ENCODE measurements around the gene NAT9.

Gene NAT9

GRCh38 chr17:74779948-74780400, 3.8 kb upstream of the NAT9 start:
- ChIA-PET CTCF (interaction anchor here (0.6 to 14.2 kb wide), 14 partner anchors 10 to 123 kb away, joined by 3 to 154 read pairs (median 8); partner anchors contain the start of genes NHERF1 and RAB37), POLR2A (interaction anchor here (0.8 to 2.2 kb wide), 6 partner anchors 9 to 42 kb away, joined by 3 to 14 read pairs (median 7); partner anchors contain the start of gene NHERF1)
- H3K9me3 ChIP-seq (ENCODE audit: control extremely low read depth in 1 of 5, control insufficient read depth in 4 of 5, insufficient read depth in 2 of 5, low read depth in 1 of 5, low read length in 4 of 5): no peaks in the 10 kb centered on the region
- WGBS (ENCODE audit: insufficient coverage): 25% methylated on average over 10 of the region's 11 CpGs
- H3K27me3 ChIP-seq (replicated peaks in 2 of 5; ENCODE audit: control insufficient read depth in 4 of 5, insufficient read depth in 5 of 5, low read length in 4 of 5): no peaks in the 10 kb centered on the region
- DNase-seq: peak; percentile 95 to 99 (median 98)
- H3K4me3 ChIP-seq (ENCODE audit: control insufficient read depth in 1 of 7, extremely low read depth in 1 of 7, insufficient read depth in 4 of 7, low read depth in 2 of 7, low read length in 6 of 7): peak overlapping the region in 2 of 7 experiments; percentile 20 to 38
- peak overlapping the region; percentile 20 to 63 for H3K27ac ChIP-seq (ENCODE audit: insufficient read depth in 1 of 2, low read depth in 1 of 2, low read length in 2 of 2, poor library complexity in 1 of 2, severe bottlenecking in 2 of 2)
- H3K36me3 ChIP-seq (ENCODE audit: control insufficient read depth in 4 of 4, insufficient read depth in 4 of 4, low read length in 3 of 4): peaks cover 0 to 11% (median 2%) of the 10 kb centered on the region in 4 experiments
- peaks cover 23 to 70% (median 58%) of the 10 kb centered on the region in 4 experiments for H3K4me1 ChIP-seq (ENCODE audit: control extremely low read depth in 1 of 4, control insufficient read depth in 4 of 4, insufficient read depth in 4 of 4, low read length in 3 of 4)

DNA sequence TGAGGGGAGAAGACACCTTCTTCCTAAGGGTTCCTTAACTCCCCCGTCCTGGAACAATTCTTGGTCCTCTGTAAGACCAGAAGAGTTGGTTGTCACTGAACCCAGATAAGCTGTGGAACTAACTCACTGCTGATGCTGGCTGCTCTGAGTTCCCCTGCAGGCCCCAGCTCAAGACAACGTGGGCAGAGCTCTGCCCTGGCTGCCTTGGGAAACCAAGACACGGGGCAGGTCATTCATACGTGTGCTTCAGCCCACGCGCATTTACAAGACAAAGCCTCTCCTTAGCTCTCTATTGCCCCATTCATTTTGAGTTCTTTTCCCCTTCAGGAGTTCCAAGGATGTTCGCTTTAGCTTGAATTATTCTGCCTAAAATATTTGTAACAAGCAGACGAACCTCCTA, 3.4 kb upstream of the NAT9 start:
- Histone ChIP-seq H3K27me3 (replicated peaks in 2 of 5; ENCODE audit: control insufficient read depth in 4 of 5, insufficient read depth in 5 of 5, low read length in 4 of 5) (no peaks in the 10 kb centered on the region), H3K4me1 (ENCODE audit: control extremely low read depth in 1 of 4, control insufficient read depth in 4 of 4, insufficient read depth in 4 of 4, low read length in 3 of 4) (peaks cover 20 to 66% (median 53%) of the 10 kb centered on the region in 4 experiments), H3K27ac (ENCODE audit: insufficient read depth in 1 of 2, low read depth in 1 of 2, low read length in 2 of 2, poor library complexity in 1 of 2, severe bottlenecking in 2 of 2) (peak overlapping the region; percentile 51 to 63), H3K4me3 (ENCODE audit: control insufficient read depth in 1 of 7, extremely low read depth in 1 of 7, insufficient read depth in 4 of 7, low read depth in 2 of 7, low read length in 6 of 7) (peak overlapping the region in 2 of 7 experiments; percentile 20 to 38), H3K36me3 (ENCODE audit: control insufficient read depth in 4 of 4, insufficient read depth in 4 of 4, low read length in 3 of 4) (peaks cover 0 to 9% (median 2%) of the 10 kb centered on the region in 4 experiments), H3K9me3 (ENCODE audit: control extremely low read depth in 1 of 5, control insufficient read depth in 4 of 5, insufficient read depth in 2 of 5, low read depth in 1 of 5, low read length in 4 of 5) (no peaks in the 10 kb centered on the region)
- POLR2A ChIA-PET: interaction anchor here (0.9 to 2.2 kb wide), 6 partner anchors 9 to 42 kb away, joined by 3 to 14 read pairs (median 6); partner anchors contain the start of gene NHERF1
- no peak for DNase-seq
- CTCF ChIA-PET: interaction anchor here (0.7 to 14.2 kb wide), 14 partner anchors 9 to 122 kb away, joined by 3 to 154 read pairs (median 8); partner anchors contain the start of genes NHERF1 and RAB37
- 71% methylated on average over 8 of the region's 8 CpGs for WGBS (ENCODE audit: insufficient coverage)

- Histone ChIP-seq H3K27me3 (replicated peaks in 2 of 5; ENCODE audit: control insufficient read depth in 4 of 5, insufficient read depth in 5 of 5, low read length in 4 of 5) (no peaks in the 10 kb centered on the region), H3K9me3 (ENCODE audit: control extremely low read depth in 1 of 5, control insufficient read depth in 4 of 5, insufficient read depth in 2 of 5, low read depth in 1 of 5, low read length in 4 of 5) (no peaks in the 10 kb centered on the region), H3K36me3 (ENCODE audit: control insufficient read depth in 4 of 4, insufficient read depth in 4 of 4, low read length in 3 of 4) (peaks cover 0 to 9% (median 3%) of the 10 kb centered on the region in 4 experiments), H3K4me1 (ENCODE audit: control extremely low read depth in 1 of 4, control insufficient read depth in 4 of 4, insufficient read depth in 4 of 4, low read length in 3 of 4) (peaks cover 20 to 61% (median 48%) of the 10 kb centered on the region in 4 experiments), H3K27ac (ENCODE audit: insufficient read depth in 1 of 2, low read depth in 1 of 2, low read length in 2 of 2, poor library complexity in 1 of 2, severe bottlenecking in 2 of 2) (peak overlapping the region; percentile 51 to 63), H3K4me3 (ENCODE audit: control insufficient read depth in 1 of 7, extremely low read depth in 1 of 7, insufficient read depth in 4 of 7, low read depth in 2 of 7, low read length in 6 of 7) (no peak overlapping the region)
- 51% methylated on average over 5 of the region's 5 CpGs for WGBS (ENCODE audit: insufficient coverage)
- CTCF ChIA-PET: interaction anchor here (0.7 to 14.2 kb wide), 15 partner anchors 9 to 122 kb away, joined by 3 to 154 read pairs (median 7); partner anchors contain the start of genes NHERF1 and RAB37
- peak in 2 of 3 donors; percentile 45 to 51 for DNase-seq
- POLR2A ChIA-PET: interaction anchor here (1.2 to 2.2 kb wide), 5 partner anchors 8 to 41 kb away, joined by 5 to 14 read pairs (median 7); partner anchors contain the start of gene NHERF1
These were observed 2.8 kb upstream of the NAT9 start for GRCh38 chr17:74778960-74779359.

DNA sequence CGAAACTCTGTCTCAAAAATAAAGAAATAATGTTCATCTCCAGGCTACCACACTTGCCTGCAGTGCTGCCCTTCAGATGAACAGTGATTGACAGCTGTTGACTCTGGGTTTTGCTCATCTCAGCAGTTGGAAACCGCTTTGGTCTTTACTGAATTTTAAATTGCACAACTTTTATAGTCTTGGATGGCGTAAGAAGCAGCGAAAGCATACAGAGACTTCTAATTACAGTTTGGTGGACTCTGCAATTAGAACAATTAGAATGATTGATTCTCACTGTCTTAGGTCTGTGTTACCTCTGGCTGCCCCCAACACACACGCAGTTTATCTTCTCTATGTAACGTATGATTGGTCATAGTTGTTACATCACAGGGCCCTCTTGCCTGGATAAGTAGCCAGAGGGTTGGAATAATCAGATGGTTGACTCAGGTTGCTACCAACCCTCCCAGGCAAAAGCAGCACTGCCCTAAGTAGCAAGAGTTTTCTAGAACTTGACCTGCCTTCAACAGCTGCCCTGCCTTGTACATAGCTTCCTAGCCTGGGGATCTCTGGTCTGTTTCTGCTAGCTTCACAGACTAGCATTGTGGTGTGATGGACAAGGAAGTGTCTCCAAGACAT, 1.9 kb upstream of the NAT9 start:
- no peak for DNase-seq
- Histone ChIP-seq H3K4me3 (ENCODE audit: control insufficient read depth in 1 of 7, extremely low read depth in 1 of 7, insufficient read depth in 4 of 7, low read depth in 2 of 7, low read length in 6 of 7) (no peak overlapping the region), H3K36me3 (ENCODE audit: control insufficient read depth in 4 of 4, insufficient read depth in 4 of 4, low read length in 3 of 4) (peaks cover 3 to 17% (median 7%) of the 10 kb centered on the region in 4 experiments), H3K27ac (ENCODE audit: insufficient read depth in 1 of 2, low read depth in 1 of 2, low read length in 2 of 2, poor library complexity in 1 of 2, severe bottlenecking in 2 of 2) (no peak overlapping the region), H3K27me3 (replicated peaks in 2 of 5; ENCODE audit: control insufficient read depth in 4 of 5, insufficient read depth in 5 of 5, low read length in 4 of 5) (no peaks in the 10 kb centered on the region), H3K9me3 (ENCODE audit: control extremely low read depth in 1 of 5, control insufficient read depth in 4 of 5, insufficient read depth in 2 of 5, low read depth in 1 of 5, low read length in 4 of 5) (no peaks in the 10 kb centered on the region), H3K4me1 (ENCODE audit: control extremely low read depth in 1 of 4, control insufficient read depth in 4 of 4, insufficient read depth in 4 of 4, low read length in 3 of 4) (peaks cover 20 to 61% (median 48%) of the 10 kb centered on the region in 4 experiments)
- ChIA-PET POLR2A (interaction anchor here (1.5 kb wide), 1 partner anchor 29 kb away, joined by 5 read pairs; the partner anchor contains the start of gene NHERF1), CTCF (interaction anchor here (1.2 to 14.2 kb wide), 6 partner anchors 8 to 41 kb away, joined by 3 to 154 read pairs (median 9); partner anchors contain the start of genes NHERF1 and RAB37)
- 95% methylated on average over 3 of the region's 6 CpGs for WGBS (ENCODE audit: insufficient coverage)

DNA sequence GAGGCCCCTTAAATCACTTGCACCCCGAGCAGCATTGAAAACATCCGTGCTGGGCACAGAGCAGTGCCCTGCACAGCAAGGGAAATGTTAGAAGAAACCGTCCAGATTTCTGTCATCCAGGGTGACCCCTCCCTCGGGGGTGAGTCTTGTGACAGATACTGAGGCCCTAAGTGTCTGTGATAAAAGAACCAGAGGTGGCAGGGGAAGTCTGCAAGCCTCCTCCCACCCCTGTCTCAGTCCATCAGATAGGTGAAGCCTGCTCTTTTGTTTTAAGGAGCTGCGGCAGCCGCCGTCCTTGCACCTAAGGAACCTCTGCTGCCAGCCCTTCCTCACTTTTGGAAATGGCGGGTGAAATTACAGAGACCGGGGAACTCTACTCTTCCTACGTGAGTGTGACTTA, 845 bp upstream of the NAT9 start:
- peaks cover 20 to 61% (median 48%) of the 10 kb centered on the region in 4 experiments for H3K4me1 ChIP-seq (ENCODE audit: control extremely low read depth in 1 of 4, control insufficient read depth in 4 of 4, insufficient read depth in 4 of 4, low read length in 3 of 4)

DNA sequence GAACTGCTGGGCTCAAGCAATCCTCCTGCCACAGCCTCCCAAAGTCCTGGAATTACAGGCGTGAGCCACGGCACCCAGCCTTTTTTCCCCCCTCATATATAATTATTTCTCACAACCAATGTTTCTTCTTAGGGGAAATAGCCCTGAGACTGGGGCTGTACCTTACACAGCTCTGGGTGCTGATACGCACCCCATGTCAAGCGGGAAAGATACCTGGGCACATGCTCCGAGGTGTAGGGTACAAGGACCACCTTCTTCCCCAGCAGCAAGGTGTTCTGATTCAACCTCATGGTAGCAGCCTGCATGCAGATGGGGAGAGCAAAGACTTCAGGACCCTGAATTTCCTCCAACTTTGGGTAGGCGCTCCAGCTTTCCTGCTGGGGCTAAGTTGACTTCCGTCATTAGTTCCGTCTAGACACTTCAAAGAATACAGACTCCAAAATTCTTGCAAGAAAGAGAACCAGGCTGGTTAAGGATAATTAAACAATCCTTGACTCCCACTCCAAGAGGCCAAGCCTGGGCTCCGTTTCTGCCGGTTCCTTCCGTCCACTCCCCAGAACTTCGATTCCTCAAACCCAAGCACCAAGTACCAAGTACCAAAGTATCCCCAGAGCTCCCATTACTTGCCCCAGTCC, 619 bp downstream of the NAT9 start:
- Histone ChIP-seq H3K4me1 (ENCODE audit: control extremely low read depth in 1 of 4, control insufficient read depth in 4 of 4, insufficient read depth in 4 of 4, low read length in 3 of 4) (peaks cover 17 to 48% (median 39%) of the 10 kb centered on the region in 4 experiments), H3K27ac (ENCODE audit: insufficient read depth in 1 of 2, low read depth in 1 of 2, low read length in 2 of 2, poor library complexity in 1 of 2, severe bottlenecking in 2 of 2) (peak overlapping the region; percentile 73 to 86), H3K9me3 (ENCODE audit: control extremely low read depth in 1 of 5, control insufficient read depth in 4 of 5, insufficient read depth in 2 of 5, low read depth in 1 of 5, low read length in 4 of 5) (no peaks in the 10 kb centered on the region), H3K36me3 (ENCODE audit: control insufficient read depth in 4 of 4, insufficient read depth in 4 of 4, low read length in 3 of 4) (peaks cover 12 to 39% (median 27%) of the 10 kb centered on the region in 4 experiments), H3K27me3 (replicated peaks in 2 of 5; ENCODE audit: control insufficient read depth in 4 of 5, insufficient read depth in 5 of 5, low read length in 4 of 5) (no peaks in the 10 kb centered on the region), H3K4me3 (ENCODE audit: control insufficient read depth in 1 of 7, extremely low read depth in 1 of 7, insufficient read depth in 4 of 7, low read depth in 2 of 7, low read length in 6 of 7) (peak overlapping the region; percentile 38 to 96 (median 82))
- ChIA-PET CTCF (interaction anchor here (1.0 to 14.2 kb wide), 12 partner anchors 10 to 118 kb away, joined by 3 to 175 read pairs (median 4); partner anchors contain the start of gene NHERF1), POLR2A (interaction anchor here (2.6 kb wide), 1 partner anchor 38 kb away, joined by 13 read pairs; the partner anchor contains the start of gene RAB37)
- WGBS (ENCODE audit: insufficient coverage): 43% methylated on average over 11 of the region's 12 CpGs
- no peak for DNase-seq

More for the DNA sequence above, 845 bp upstream of the NAT9 start:
- Histone ChIP-seq H3K36me3 (ENCODE audit: control insufficient read depth in 4 of 4, insufficient read depth in 4 of 4, low read length in 3 of 4) (peaks cover 6 to 27% (median 17%) of the 10 kb centered on the region in 4 experiments), H3K4me3 (ENCODE audit: control insufficient read depth in 1 of 7, extremely low read depth in 1 of 7, insufficient read depth in 4 of 7, low read depth in 2 of 7, low read length in 6 of 7) (peak overlapping the region; percentile 38 to 96 (median 82)), H3K27me3 (replicated peaks in 2 of 5; ENCODE audit: control insufficient read depth in 4 of 5, insufficient read depth in 5 of 5, low read length in 4 of 5) (no peaks in the 10 kb centered on the region), H3K9me3 (ENCODE audit: control extremely low read depth in 1 of 5, control insufficient read depth in 4 of 5, insufficient read depth in 2 of 5, low read depth in 1 of 5, low read length in 4 of 5) (no peaks in the 10 kb centered on the region), H3K27ac (ENCODE audit: insufficient read depth in 1 of 2, low read depth in 1 of 2, low read length in 2 of 2, poor library complexity in 1 of 2, severe bottlenecking in 2 of 2) (peak overlapping the region in 1 of 2 experiments; percentile 86)
- no peak for DNase-seq
- ChIA-PET CTCF (interaction anchor here (1.2 to 14.2 kb wide), 8 partner anchors 7 to 85 kb away, joined by 3 to 175 read pairs (median 8); partner anchors contain the start of gene NHERF1), POLR2A (interaction anchor here (2.6 kb wide), 1 partner anchor 40 kb away, joined by 13 read pairs; the partner anchor contains the start of gene RAB37)
- 47% methylated on average over 8 of the region's 10 CpGs for WGBS (ENCODE audit: insufficient coverage)
